T47D (cell line): ENCODE results near the gene GFRA1.

ENCODE experiments used
- DNase-seq, 2 experiments: peaks; one replicate each; pipeline versions ENCODE4 v3.0.0 to v3.0.0-alpha.2; 2011 to 2012; ENCODE audit warnings: low read depth in 1 of 2, low spot score in 1 of 2
- JUND ChIP-seq: IDR thresholded peaks from 2 replicates; pipeline ENCODE4 v1.6.1; 2012; ENCODE audit warnings: low read depth
- in situ Hi-C: cut with HindIII; loops from 2 replicates; pipeline ENCODE4 v1.10.0; 2016; ENCODE audit warnings: low sequenced_read_pairs, low pct_unique_long_range_greater_than_20kb

Gene GFRA1, protein sequence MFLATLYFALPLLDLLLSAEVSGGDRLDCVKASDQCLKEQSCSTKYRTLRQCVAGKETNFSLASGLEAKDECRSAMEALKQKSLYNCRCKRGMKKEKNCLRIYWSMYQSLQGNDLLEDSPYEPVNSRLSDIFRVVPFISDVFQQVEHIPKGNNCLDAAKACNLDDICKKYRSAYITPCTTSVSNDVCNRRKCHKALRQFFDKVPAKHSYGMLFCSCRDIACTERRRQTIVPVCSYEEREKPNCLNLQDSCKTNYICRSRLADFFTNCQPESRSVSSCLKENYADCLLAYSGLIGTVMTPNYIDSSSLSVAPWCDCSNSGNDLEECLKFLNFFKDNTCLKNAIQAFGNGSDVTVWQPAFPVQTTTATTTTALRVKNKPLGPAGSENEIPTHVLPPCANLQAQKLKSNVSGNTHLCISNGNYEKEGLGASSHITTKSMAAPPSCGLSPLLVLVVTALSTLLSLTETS

DNA sequence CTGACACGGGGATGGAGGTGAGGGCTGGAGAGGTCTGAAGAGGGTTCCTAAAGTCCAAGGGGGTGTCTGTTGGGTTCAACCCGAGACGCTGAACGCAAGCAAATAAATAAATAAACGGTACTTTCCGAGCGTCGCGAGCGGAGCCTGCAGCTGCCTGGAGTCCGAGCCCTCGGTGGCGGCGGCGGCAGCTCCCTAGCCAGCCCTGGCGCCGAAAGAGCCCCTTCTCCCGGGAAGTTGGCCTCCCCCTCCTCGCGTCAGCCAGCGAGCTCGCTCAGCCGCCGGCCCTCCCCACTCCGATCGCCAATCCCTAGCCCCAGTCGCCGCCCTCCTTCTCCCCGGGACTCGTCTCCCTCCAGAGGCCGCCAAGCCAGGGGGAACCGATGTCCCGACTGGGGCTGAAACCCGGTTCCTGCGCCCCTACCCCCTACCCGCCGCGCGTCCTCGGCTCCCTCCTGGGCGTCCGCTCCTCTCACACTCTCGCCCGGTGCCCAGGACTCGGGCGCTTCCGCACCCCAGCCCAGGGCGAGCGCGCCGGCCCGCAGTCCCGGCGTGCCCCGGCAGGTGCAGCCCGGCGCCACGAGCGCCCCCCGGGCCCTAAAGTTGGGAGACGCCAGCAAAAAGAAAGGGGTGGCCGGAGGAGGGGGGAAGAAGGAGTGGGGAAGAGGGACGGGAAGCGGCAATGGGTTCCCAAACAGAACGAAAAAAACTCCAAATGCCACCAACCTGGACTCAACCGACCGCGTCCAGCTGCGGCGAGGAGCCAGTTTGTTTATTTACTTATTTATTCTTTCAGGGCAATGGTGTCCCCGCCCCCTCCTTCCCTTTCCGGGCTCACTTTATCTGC lies at the start of gene GFRA1:
TSS of gene GFRA1 (minus strand) at position 767 of the 844 bp plus-strand sequence. CDS start 1,177 bp downstream, outside the sequence.
- DNase-seq = peak in 1 of 2 experiments; percentile 54
- in situ Hi-C loops = no loop called here
- no peak for TF ChIP-seq JUND

- in situ Hi-C loops = no loop called here
- no peak for DNase-seq
- no peak for TF ChIP-seq JUND
Observed at GRCh38 chr10:116316503-116316902, 43.5 kb upstream of the GFRA1 start.

DNA sequence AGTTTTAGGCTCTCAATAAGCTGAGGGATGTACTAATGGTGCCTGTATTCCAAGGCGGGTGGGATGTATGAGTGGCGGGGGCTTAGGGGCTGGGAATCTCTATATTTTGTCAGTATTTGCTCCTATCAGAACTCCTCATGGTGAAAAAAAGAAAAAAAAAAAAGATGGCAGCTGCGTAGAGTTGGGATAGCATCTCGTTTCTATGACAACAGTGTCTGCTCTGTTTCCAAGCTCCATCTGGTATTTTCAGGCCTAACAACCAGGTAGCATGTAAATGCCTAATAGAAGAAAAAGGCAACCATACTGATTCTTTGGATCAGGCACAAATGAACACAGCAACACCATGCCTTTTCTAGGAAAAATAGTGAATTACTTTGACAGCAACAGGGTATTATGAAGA lies 39.5 kb upstream of the GFRA1 start:
- DNase-seq = no peak
- in situ Hi-C loops = no loop called here
- no peak for TF ChIP-seq JUND

- in situ Hi-C loops = no loop called here
- no peak for DNase-seq
- TF ChIP-seq JUND = no peak
Observed at GRCh38 chr10:116311706-116312490, 38.9 kb upstream of the GFRA1 start.

DNA sequence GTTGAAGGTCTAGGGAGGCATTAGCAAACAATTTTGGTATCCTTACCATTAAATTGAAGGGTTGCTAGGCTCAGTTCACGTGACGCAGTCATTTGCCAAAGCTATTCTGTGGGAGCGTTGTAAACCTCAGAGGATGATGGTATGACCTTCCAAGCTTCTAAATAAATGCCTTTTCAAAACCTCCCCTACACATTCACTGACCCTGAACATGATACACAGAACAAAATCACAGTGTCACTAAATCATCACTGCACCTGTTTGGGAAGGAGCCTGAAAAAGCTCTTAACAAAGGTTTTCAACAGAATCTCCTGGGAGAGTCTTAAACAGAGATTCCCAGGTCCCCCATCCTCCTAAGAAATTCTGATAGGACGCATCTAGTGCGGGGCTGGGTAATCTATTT lies 38.0 kb upstream of the GFRA1 start:
- in situ Hi-C loops = no loop called here
- no peak for DNase-seq
- no peak for TF ChIP-seq JUND

DNA sequence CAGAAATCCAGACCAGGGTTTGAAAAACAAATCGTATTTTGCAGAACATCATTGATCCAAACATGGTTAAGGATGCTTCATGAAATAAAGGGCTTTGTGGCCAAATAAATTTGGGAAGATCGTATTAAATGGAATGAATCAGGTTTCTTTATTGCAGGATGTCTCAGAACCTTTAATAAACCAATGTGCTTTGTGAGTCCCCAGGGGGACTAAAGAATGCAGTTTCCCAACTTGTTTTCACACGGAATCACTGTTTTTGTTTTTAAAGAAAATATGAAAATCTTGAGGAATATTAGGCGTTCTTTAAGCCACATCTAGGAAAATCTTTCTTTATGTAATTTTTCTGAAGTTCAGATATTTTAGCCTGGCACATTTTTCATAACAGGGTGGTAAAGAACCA lies 34.4 kb upstream of the GFRA1 start:
- DNase-seq = no peak
- TF ChIP-seq JUND = no peak
- in situ Hi-C loops = no loop called here

- no peak for DNase-seq
- no peak for TF ChIP-seq JUND
- in situ Hi-C loops = no loop called here
Observed at GRCh38 chr10:116306847-116307246, 33.8 kb upstream of the GFRA1 start.

GRCh38 chr10:116304923-116305322 lies 31.9 kb upstream of the GFRA1 start:
- no peak for TF ChIP-seq JUND
- DNase-seq = no peak
- in situ Hi-C loops = no loop called here

GRCh38 chr10:116300542-116300941 lies 27.5 kb upstream of the GFRA1 start:
- no peak for TF ChIP-seq JUND
- in situ Hi-C loops = no loop called here
- DNase-seq = no peak

DNA sequence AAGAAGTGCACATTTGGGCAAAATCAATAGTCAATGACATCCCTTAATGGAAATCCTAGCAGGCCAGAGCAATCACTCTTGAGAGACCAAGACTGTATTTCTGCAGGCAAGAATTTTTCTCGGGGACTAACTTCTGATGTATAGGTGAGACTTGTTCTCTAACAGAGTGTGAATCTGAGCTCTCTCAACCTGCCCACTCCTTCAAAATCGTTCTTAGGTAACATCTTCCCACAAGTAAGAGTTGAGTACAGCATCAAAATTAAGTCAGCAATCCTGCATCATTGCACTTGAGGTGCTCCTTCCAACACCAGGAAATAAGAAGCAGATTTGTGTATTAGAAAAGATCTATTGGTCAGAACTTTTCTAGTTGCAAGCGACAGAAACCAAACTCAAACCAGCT lies 25.6 kb upstream of the GFRA1 start:
- DNase-seq = no peak
- in situ Hi-C loops = no loop called here
- no peak for TF ChIP-seq JUND

DNA sequence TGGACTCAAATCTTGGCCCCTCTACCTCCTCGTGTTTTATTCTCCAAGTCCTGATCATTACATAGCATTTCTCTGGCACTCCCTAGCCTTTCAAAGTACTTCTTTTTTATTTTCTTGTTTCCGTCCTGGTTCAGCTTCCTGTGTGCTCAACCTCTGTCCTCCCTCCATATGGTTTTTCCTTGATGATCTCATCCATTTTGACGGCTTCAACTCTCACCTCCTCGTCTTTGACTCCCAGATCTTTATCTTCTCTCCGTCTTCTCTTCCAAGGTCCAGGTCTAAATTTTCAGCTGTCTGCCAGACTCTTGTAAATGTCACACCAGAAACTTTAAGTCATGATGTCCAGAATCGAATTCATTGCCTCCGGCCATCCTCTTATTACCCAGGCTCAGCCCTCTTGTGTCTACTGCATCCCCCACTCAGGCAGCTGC lies 23.3 kb upstream of the GFRA1 start:
- TF ChIP-seq JUND = no peak
- DNase-seq = no peak
- in situ Hi-C loops = no loop called here

DNA sequence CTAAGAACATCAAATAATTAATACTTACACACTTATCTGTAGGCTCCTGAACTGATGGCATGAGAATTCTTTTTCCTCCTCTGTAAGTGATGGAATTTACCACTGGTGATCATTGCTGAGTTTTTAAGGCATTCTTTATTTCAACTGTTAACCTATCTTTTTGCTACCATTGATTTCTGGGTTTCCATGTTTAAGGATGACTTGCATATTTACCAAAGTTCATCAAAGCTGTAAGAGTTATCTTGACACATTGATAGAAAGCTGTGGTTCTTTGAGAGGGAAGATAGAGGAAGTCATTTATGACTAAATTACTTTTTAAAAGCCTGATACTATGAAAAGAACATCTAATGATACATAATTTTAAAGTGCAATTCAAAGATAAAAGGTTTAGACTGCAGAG lies 19.5 kb upstream of the GFRA1 start:
- DNase-seq = no peak
- in situ Hi-C loops = no loop called here
- no peak for TF ChIP-seq JUND
